Measurements from ENCODE around the gene ENTHD1.

GRCh38 chr22:39703928-39704639 lies 189.5 kb downstream of the ENTHD1 start:
- TF ChIP-seq CTCF (conservative IDR thresholded peaks at IDR 0.05; ENCODE audit: low read length) (no peak), EZH2phosphoT487 (IDR thresholded peaks at IDR 0.05; ENCODE audit: borderline replicate concordance, low read depth, low read length) (no peak)
